Measurements from ENCODE around the gene TMPRSS4.
"Not testable (repeated sequence)": the region's sequence is repeated elsewhere in the genome, so short reads cannot be mapped to it uniquely, and the experiment has no call there.

Gene TMPRSS4

GRCh38 chr11:118057251-118058145, 19.4 kb upstream of the TMPRSS4 start:
- DNase-seq: no peak

DNA sequence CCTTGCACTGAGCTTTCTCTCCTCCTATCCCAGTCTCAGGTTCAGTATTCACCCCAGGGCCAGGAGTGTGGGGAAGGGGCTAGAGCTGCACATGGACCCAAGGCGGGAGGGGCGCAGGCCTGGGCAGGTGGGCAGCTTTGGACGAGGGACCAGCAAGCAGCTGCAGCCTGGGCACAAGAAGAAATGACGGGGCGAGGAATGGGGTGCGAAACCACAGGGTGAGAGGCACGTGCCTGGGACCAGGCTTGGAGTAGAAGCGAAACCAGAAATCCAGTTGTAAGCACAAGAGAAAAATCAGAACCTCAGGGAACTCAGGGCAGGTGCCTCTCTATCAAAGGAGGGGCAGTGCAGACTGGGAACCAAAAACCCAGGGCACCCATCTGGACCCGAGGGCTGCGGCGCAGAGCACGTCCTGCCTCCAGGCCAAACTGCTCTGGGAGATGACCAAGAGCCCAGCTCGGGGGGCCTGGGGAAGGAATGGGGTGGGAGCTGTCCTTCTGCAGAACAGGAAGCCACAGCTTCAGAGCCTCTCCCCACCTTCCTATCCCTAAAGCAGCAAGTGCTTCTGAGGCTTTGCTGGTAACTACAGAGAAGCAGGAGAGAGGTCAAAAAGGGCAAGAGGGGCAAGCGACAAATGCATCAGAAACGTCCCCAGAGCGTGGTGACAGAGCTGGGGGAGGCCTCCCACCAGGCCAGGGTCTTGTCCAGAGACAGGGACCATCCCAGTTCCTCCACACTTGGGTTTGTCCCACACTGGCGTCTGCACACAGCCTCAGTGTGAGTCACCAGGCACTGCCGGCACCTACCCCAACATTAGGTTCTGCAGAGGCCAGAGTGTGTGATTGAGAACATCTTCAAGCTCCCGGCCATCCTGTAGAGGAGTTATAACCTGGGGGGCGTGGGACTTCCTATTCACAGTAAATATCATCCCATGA, 18.3 kb upstream of the TMPRSS4 start:
- DNase-seq: no peak

DNA sequence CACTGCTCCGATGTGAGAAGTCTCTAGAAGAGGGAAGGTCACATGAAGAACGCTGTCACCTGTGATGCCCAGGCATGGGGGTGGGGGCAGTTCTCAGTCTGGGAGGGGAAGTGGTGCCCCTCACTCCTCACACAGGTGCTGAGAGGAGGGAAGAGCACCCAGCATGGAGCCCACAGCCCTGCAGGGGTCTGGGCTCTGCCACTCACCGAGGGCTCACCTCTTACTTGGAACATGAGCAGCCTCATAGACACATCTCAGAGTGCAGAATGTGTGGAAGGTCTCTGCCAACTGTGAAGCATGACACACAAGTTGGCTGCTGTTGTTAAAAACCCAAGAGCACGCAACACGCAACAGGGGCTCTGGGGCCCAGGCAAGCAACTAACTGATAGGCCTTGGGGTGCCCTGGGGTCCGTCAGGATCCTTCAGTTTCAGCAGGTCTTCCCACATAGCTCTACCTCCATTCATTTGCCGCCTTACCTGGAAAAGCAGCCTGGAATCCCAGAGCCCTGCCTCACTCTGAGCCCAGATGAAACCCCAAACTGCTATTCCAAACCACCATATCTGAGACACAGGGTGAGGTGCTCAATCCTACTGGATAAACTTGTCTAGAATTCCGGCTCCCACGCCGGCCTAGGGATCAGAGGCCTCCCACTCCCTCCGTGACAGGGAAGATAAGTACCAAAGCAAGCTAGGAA, 17.5 kb upstream of the TMPRSS4 start:
- DNase-seq: no peak

DNA sequence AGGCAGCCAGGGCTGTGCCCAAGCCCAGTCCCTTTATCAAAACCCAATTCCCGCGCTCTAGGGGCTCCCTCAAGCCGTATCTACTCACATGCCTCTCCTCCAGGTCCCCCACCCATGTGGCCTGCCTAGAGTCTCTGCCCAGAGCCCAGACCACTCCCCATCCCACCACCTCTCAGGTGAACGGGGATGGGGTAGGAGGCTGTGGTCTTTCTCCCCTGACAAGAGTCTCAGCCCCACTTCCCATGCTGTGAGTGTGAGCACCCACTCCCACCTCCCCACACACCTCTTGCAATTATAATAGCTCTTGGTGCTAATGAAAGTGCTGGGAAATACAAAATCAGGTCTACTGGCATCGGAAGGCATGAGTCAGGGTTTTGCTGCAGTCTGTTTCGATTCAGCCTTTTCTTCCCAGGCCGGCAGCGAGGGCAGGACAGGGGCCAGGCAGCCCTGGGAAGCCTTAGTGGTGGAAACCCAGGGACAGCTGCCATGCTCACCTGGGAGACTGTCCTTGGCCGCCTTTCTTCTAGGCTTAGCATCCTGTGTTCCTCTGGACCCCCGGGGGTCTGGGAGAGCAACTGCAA, 16.7 kb upstream of the TMPRSS4 start:
- no peak for DNase-seq

- no peak for DNase-seq
These were observed 16.0 kb upstream of the TMPRSS4 start for GRCh38 chr11:118060869-118061268.

DNA sequence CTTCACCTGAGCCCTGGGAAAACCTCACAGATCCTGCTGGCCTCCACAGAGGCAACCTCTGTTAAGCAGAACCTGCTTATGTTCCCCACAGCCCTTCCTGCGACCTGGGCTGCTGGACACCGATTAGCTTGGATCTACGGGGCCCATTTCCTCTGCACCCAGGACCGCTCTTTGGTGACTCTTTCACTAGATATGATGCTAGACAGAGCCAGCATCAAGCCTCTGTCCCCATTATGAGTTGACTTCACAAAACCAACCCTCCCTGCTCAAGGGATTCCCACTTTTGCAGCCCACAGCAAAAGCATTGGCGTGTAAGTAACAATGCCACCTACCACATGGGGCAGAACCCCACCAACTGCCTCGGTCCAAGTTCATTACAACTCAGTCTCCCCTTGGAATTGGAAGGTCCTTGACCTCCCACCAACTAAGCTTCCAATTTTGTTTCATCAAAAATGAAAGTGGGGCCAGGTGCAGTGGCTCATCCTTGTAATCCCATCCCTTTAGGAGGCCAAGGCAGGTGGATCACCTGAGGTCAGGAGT, 15.2 kb upstream of the TMPRSS4 start:
- no peak for DNase-seq

DNA sequence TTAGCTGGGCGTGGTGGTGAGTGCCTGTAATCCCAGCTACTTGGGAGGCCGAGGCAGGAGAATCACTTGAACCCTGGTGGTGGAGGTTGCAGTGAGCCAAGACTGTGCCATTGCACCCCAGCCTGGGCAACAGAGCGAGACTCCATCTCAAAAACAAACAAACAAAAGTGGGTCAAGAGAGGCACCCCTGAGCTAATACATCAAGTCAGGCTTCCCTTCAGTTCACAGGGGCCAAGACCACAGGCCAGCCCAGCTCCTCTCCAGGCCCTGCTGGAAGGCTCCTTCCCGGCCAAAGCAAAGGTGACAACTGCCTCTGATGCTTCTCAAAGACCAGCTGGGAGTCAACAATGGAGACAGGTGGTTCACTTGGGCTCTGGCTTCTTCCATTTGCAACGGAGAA, 14.7 kb upstream of the TMPRSS4 start:
- DNase-seq: not testable (repeated sequence)

- not testable (repeated sequence) for DNase-seq
These were observed 14.2 kb upstream of the TMPRSS4 start for GRCh38 chr11:118062631-118063030.

GRCh38 chr11:118064956-118065355, 11.9 kb upstream of the TMPRSS4 start:
- DNase-seq: no peak

GRCh38 chr11:118065384-118065783, 11.5 kb upstream of the TMPRSS4 start:
- DNase-seq: no peak

DNA sequence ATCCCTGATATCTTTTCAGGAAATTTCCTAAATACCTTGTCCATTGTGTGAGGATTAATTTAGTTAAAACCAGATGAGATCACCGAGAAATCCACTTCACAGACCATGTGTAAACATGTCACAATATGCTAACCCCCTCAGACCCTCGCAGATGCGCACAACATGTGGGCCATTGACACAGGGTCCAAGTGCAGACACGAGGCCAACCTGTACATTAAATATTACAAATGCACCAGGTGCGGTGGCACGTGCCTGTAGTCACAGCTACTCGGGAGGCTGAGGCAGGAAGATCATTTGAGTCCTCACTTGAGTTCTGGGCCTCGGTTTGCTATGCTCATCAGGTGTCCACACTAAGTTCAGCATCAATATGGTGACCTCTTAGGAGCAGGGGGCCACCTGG, 9.9 kb upstream of the TMPRSS4 start:
- no peak for DNase-seq

DNA sequence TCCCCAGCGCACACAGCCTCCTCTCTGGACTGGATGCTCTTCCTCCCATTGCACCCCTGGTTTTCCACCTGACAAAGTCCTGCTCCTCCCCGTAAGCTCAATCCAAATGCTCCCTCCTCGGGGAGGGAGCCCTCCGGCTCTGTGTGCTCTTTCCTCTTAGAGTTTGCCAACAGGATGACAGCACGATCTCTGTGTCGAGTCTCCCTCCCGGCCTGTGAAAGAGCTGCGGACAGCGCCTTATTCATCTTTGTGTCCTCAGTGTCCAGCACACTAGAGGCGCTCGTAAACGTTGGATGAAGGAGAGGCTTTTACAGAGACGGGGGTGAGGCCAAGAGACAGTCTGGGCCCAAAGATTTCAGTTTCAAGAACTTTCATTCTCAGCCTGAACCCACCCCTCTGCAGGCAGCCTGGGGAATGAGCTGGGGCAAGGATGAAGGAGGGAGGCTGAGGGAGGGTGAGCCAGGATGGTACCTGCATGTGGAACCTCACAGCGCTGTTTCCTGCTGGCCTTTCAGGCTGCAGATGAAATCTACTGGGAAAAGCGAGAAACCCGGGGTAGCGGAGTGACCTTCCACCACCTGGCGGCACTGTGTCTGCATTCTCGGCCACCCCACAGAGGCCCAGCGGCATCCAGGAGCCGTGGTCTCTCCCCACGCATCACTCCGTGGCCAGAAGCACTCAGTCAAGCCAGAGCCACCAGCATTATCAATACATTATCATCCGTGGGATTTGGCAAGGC, 8.5 kb upstream of the TMPRSS4 start:
- DNase-seq: no peak

DNA sequence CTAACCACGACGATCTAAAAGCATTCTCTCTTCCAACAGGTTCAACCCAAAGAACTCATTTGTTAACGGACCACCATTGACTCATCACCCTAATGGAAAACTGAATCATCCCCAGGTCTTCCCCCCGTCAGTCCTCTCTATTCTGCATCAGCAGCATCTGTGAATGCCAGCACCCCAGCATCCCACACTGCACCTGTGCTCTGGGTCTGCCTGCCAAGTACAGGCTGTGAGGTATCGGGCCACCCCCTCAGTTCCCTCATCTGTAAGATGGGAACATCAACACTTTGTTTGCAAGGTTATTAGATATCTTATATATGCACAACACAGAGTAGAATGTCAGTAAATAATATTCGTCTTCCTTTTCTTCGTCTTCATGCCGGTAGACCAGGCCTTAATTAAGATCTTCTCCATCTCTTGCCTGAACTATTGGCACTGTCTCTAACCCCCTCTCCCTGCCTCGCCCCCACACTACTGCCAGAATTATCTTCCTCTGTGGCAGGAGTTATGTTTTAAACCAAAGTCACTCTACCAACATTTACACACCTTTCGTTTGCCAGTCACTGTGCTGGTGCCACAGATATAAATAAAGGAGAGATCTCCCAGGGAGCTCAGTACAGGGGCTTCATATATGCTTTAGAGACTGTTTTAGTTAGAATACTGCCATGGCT, 7.8 kb upstream of the TMPRSS4 start:
- DNase-seq: no peak

- DNase-seq: no peak
These were observed 5.4 kb upstream of the TMPRSS4 start for GRCh38 chr11:118071416-118072030.

- no peak for DNase-seq
These were observed 3.3 kb upstream of the TMPRSS4 start for GRCh38 chr11:118073554-118073953.

- DNase-seq: no peak
These were observed 2.7 kb upstream of the TMPRSS4 start for GRCh38 chr11:118074091-118074685.

- no peak for DNase-seq
These were observed 2.1 kb upstream of the TMPRSS4 start for GRCh38 chr11:118074785-118075184.

DNA sequence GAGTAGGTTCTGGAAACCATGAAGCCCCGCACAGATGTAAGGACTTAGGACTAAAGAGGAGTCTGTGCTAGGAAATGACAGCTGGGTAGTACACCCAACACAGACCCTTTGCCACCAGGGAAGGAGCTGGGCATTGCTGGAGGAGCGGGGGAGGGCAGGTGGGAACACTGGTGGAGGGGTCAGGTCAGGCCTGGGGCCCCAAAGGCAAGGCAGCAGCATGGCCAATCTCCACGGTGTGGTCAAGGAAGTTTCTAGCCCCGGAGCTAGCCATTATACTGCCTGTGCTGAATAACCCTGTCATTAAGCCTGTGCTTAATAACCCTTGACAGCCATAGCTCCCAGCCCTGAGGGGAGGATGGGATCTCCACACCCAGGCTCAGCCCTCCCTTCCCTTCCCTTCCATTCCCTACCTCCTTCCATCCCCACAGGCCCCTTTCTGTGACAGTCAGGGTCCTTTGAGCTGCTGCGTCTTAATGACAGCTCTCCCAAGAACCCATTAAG, 2.1 kb downstream of the TMPRSS4 start:
- no peak for DNase-seq

DNA sequence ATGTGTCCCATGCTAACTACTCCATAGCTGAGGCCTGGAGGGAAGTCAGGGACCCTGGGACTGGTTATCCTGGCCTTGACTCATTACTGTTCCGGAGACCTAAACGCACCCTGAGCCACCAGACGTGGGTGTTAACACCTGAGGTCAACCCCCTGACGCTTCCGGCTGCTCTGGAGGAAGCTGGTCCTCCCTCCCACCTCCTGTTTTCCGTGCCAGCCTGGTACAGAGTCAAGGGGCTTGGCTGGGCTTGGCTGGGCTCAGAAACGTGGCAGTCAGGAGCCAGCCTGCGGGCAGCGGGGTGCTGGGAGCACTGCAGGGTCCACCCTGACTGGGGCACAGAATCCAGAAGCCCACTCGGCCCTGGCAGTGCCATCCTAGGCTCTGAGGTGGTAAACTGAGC, 2.6 kb downstream of the TMPRSS4 start:
- DNase-seq: no peak

DNA sequence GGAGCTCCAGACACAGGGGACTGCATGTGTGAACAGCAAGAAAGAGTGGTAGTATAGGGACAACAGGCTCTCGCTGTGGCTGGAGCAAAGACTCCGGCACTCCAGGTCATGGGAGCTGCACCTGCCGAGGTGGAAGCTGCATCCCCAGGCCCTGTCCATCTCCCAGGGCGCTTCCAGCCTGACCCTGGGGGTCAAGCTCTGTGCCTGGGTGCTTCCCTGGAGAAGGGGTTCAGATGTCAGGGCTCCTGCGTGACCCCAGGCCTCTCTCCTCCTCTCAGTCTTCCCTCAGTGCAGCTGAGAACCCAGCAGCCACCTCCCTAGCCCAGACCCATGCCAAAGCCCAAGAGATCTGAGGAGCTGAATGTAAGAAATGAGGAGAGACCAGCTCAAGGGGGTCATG, 3.4 kb downstream of the TMPRSS4 start:
- no peak for DNase-seq
